Activated T-helper 9 cell treated with anti-CD3 and anti-CD28 coated beads, Interleukin-2, amount 50 U/mL, for 16 hours (primary cell): ENCODE measurements around the gene CC2D1A.

ENCODE experiments used
- DNase-seq: peaks from one replicate; pipeline ENCODE4 v3.0.0-alpha.2; 2020; ENCODE audit warnings: low read depth

Gene CC2D1A

DNA sequence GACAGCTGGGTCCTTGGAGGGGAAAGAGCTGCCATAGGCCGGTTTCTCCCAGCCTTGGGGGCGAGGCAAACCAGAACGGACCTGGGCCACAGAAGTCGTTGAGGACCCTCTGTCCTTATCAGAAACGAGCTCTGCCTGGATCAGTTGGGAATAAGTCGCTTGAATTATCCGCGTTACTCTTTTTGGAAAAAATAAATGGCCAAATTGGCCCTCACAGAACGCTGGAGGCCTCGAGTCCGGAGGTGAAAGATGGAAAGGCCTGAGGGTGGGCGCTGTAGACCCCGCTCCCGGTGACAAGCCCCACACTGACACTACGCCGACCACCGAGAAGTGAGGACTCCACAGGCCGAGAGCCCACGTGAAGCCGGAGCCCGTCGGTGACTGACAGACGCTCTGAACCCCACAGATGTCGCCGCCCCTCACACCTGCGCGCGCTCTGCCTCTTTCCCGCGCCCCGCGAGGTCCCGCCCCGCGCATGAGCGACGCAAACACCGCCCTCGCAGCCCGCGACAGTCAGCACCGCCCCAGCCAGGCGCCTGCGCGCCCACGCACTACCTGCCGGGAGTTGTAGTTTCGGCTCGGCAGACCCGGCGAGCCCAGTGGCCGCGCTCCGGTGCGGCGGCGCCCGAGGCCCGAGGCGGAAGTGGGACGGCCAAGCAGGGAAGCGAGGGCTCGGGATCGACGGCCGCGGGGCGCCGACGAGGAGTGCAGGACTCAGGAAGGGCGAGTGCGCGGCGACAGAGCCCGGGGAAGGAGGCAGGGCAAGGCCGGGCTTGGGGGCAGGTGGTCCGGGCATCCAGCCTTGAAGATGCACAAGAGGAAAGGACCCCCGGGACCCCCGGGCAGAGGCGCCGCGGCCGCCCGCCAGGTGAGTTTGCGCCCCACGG, at the start of gene CC2D1A, which contains the start of gene BRME1:
Gene CC2D1A, plus strand, starts transcription at position 568 of the 887 bp plus-strand sequence. Its CDS starts 241 bp downstream, at position 809.
Gene BRME1, minus strand, starts transcription at position 484 of the 887 bp plus-strand sequence. CDS start 1,225 bp downstream, outside the sequence.
- DNase-seq, result peak; percentile 93

DNA sequence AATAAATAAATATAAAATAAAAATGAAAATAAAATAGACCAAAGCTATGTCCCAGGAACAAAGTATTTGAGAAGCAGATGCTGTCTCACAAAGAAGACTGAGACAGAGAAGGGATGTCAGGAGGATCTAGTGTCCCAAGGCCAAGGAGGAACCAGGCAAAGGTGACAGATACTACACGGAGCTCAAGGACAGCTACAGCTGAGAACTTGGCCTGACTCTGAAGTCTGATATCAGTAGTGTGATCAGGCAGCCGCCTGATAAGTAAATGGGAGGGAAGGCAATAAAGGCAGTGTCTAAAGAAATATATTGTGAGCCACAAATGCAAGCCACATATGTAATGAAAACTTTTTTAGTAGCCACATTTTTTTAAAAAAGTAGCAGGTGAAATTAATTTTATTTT, 49.5 kb upstream of the CC2D1A start:
- DNase-seq, result no peak

DNA sequence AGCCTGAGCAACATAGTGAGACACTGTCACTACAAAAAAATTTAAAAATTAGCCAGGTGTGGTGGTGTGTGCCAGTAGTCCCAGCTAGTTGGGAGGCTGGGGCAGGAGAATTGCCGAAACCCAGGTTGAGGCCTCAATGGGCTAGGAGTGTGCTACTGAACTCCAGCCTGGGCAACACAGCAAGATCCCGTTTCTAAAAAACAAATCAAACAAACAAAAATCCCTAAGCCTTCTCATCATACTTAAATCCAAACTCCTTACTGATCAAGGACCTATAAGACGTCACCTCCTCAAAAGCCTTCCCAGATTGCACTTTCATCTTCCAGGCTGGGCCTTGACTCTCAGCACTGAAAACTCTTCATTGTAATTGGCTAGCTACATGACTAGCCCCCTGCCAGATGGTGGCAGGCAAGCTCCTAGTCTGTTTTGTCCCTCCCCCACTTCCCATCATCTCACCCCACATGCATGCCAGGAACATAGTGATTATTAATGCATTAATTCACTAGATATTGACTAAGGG, 46.6 kb upstream of the CC2D1A start:
- no peak for DNase-seq

DNA sequence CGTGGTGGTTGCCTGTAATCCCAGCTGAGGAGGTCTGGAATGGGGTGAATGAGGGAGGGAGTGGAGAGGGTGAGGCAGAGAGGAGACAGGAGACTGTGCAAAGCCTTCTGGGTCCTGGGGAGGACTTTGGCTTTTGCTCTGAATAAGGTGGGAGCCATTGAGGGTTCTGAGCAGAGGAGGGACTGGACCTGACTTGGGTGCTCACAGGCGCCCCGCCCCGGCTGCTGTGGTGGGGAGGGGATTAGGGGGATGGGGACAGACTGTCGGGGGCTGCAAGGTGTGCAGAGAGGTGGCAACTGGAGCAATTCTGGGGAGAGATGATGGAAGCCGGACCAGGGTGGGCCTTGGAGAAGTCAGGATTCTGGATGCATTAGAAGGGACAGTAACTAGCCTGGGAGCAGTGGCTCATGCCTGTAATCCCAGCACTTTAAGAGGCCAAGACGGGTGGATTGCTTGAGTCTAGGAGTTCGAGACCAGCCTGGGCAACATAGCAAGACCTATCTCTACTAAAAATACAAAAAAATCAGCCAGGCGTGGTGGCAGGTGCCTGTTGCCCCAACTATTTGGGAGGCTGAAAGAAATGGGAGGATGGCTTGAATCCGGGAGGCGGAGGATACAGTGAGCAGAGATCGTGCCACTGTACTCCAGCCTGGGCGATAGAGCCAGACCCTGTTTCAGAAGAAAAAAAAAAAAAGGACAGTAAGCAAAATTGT, 45.2 kb upstream of the CC2D1A start:
- DNase-seq, result no peak

DNA sequence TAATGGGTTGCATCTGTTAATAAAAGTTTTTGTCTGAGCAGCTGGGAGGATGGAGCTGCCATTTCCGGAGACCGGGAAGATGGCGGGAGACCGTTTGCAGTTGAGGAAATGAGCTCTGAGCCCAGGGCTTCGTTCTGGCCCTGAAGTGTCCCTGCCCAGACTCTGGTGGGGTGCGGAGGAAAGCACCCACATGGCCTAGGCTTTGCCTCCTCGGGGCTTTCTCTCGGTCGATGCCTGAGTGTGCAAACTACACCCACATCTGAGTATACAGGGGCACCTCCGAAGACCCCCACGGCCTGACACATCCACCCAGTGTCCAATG, 44.6 kb upstream of the CC2D1A start:
- no peak for DNase-seq

DNA sequence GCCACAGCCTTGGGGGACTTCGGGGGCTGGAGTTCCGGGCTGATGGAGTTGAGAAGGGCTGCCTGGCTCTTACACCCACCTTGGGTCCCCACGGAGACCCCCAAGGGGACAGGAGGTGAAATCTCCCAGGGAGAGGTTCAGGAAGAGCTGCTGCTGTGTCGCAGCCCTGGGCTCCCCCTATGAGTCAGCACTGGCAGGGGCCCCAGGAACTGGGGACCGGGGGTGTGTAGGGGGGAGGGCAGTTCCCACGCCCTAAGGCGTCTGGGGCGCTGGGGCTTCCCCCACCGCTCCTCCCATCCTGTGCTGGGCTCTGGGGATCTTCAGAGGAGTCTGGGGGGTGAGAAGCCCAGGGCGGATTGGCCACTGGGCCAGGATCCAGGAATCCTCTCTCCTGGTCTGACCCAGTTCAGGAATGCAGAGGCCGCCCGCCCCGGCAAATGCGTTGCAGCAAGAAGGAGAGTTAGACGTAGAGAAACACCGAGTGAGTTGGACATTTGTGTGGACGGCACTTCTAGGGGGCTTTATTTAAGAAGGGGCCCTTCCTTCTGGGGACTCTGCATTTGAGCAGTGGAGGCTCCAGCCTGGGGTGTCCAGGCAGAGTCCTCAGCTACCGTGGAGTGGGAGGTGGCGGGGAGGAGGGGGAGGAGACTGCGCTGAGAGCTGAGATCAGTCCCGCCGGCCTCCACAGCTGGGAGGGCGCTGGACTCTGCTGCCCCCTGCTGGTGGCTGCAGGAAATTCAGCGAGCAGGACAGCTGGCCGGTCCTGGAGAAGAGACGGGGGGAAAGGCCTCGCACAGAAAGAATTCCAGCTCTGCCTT, 44.1 kb upstream of the CC2D1A start:
- DNase-seq, result peak; percentile 86

DNA sequence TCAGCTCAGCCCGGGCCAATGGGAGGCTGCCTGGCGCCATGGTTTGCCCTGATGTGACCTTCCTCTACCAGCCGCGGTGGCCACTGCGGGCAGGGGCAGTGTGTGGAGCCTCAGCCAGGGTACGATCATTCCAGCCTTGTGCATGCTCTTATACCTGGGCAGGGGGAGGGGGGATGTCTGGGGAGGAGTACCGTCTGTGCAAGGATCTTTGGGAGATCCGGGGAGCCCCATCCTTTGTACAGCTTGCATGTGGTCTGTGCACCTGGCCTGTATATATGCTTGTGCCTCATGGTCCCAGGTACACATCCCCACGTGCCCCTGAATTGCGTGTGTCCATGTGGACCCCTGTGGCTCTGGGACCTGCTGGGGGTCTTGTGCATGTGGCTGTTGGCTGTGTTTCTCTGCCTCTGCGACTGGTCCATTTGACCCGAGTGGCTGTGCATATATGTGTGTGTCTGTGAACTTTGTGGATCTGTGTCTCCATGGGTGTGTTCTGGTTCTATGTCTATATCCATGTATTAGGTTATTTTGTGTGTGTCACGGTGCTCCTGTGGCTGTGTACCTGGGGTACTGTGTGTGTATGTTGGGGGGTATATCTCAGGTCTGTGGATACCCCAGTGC, 41.8 kb upstream of the CC2D1A start:
- DNase-seq, result no peak

DNA sequence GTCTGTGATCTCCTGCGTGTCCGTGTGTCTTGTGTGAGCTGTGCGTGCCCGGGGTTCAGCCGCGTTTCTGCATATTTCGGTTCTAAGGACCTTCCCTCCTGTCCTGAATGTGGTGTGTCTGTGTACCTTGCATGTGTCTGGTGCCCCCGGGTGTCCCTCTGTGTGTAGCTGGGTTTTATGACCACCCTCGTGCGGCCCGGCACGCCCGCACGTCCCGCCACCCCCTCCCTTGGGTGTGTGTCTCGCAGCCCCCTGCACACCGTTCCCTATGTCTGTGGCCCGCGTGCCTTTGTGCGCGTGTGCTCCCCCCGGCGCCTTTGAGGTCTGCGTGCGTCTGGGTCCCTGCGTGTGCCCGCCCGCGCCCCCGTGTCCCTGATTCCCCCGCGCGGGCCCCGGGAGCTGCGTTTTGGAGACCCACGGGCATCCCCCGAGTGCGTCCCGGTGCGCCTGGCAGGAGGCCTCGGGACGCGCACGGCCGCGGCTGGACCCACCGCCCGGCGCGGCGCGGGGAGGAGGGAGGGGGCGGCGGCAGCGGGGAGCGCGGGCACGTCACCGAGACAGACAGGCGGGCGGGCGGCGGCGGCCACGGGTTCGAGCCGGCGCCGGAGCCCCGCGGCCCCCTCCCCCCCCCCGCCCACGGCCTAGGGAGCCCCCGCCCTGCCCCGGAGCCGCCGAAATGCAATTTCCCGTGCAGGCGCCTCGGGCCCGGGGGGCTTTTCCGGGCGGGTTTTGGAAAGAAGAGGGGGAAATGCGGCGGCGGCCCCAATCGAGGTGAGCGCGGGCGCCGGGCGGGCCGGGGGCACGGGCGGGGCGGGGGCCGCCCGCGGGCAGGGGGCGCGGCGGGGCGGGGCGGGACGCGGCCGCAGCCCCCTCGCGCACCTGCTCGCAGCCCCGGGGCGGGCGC, 41.1 kb upstream of the CC2D1A start:
- DNase-seq, result no peak

DNA sequence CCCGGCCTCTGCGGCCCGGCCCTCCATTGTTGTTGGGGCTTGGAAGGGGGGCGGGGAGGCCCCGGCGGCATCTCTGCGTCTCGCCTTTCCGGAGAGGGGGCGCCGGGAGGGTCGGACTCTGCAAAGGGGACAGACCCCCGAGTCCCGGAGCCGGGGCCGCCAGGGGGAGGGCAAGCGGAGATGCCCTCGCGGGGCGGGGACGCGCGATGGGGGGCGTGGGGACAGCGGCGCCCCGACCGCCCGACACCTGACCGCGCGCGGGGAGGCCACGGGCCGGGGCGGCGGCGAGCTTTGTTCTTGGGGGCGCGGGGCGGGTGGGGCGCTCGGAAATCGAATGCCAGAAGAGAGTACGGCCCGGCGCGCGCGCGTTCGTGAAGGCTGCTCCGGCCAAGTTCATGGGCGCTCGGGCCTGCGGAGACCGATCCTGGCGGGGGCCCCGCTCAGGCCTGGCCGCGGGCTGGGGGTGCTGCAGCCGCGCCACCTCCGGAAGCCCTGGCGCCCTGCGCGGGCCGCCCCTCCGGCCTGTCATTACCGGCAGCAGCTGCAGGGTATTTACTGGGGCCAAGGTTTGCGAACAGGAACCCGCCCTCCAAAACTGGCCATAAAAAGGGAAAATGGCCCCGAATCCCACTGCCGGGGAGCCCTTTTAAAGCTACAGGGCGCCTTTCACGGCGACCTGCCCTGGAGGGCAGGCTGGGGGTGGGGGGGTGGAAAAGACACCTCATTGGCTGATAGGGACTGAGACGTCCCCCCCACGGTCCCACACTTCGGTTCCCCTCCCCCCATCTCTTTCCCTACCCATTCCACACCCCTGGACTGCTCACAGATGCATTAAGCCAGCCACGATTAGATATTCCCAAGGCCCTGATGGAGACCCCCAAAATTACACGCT, 40.2 kb upstream of the CC2D1A start:
- no peak for DNase-seq

DNA sequence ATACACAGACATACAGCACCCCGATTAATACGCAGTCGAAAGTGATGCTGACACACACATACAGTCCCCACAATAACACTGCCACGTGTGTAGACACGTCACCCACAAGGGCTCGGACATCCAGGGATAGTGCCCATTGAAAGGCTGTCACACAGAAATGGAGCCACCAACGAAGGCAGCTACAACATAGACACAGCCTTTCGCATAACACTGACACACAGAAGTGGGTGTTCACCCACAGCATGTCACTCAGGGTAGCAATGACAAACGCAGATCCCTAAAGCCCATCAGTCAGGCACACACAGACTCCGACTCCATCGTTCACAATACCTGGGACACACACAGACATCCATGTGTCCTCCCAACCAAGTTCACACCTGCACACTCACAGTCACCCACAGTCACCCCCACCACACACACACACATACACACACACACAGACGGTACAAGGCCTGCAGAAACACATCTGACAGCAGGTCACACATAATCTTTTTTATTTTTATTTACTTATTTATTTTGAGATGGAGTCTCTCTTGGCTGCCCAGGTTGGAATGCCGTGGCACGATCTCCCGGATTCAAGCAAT, 39.4 kb upstream of the CC2D1A start:
- no peak for DNase-seq

DNA sequence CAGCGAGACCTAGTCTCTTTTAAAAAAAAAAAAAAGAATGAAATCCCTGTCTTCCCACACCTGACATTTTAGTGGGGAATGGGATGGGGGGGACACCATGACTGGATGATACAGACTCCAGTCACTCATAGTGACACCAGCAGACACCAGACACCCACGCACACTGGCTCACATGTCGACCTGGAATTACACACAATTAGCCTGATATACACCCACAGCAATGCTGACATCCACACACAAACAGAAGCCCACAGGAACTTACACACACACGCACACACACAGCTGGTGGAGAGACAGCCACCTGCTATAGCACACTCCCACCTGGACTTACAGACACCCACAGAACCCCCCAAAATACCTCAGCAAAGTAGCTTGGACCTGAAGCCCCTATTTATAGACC, 37.3 kb upstream of the CC2D1A start:
- no peak for DNase-seq

DNA sequence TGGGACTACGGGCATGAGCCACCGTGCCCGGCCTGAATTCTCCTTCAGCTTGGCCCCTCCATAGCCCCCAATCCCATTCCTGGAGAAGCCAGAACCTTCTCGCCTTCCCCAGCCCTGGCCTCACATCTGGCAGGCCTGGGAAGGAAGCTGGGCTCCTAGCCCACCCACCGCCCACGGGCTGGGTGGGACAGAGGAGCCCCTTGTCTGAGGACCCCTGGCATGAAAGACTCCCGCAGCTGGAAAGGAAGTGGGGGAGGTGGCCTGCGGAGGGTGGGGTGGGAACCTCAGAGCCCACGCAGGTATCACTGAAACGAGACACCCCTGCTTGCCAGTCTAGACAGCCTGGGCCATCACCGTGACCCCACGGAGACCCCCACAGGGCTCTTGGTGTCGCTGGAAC, 36.7 kb upstream of the CC2D1A start:
- DNase-seq, result no peak

DNA sequence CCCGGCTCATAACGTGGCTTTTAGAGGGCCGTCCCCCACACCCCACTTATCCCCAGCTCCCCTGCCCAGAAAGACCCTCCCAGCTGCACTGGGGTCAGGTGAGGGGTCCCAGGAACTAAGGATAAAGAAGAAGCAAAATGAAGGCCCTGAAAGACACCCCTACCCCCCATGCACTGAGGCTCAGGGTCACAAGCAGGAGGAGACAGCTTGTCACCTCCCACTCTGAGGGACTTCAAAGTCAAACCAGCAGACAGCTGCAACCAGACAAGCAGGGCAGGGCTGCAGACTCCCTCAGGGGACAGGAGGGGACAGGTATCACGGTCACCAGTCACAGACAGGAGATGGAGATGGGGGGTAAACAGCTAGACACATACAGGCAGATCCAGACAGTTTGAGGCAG, 35.1 kb upstream of the CC2D1A start:
- DNase-seq, result no peak

DNA sequence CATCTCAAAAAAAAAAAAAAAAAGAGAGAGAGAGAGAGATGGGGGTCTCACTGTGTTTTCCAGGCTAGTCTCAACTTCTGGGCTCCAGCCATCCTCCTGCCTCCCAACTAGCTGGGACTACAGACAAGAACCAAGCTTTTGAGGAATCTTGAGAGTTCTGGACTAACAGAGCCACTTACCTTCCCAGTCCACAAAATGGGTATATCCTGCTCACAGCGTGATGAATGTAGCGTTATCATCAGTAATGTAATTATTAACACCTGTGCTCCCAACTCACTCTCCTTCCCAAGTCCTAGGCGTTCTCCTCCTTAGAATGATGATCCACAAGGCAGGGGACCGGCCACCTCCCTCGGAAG, 33.7 kb upstream of the CC2D1A start:
- no peak for DNase-seq

DNA sequence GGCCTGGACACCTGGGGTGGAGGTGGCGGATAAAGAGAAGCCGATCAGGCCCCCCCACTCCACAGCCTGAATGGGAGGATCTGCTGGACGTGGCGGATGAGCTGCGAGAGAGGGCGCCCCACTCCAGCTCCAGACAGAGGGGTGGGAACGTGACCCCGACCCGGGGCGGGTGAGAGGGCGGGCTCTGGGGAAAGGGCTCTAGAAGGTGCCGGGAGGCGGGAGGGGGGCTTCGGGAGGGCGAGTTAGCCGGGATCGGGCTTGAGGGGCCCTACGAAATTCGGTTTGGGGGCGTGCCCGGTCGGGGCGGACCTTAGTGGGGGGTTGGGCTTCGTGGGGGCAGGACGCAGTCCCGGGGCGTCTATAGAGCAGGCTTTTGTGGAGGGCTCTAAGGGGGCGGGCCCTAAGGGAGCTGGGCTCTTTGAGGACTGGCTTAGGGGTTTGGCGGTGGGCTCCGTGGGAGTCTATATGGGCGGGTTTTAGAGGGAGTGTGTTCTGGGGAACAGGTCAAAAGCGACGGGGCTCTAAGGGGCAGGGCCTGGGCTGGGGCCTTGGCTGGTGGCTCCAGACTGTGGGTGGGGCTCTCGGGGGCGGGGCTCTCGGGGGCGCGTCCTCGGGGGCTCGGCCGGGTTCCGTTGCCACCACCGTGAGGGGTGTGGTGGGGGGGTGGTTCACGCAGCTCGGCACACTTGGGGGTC, 33.2 kb upstream of the CC2D1A start:
- DNase-seq, result no peak

DNA sequence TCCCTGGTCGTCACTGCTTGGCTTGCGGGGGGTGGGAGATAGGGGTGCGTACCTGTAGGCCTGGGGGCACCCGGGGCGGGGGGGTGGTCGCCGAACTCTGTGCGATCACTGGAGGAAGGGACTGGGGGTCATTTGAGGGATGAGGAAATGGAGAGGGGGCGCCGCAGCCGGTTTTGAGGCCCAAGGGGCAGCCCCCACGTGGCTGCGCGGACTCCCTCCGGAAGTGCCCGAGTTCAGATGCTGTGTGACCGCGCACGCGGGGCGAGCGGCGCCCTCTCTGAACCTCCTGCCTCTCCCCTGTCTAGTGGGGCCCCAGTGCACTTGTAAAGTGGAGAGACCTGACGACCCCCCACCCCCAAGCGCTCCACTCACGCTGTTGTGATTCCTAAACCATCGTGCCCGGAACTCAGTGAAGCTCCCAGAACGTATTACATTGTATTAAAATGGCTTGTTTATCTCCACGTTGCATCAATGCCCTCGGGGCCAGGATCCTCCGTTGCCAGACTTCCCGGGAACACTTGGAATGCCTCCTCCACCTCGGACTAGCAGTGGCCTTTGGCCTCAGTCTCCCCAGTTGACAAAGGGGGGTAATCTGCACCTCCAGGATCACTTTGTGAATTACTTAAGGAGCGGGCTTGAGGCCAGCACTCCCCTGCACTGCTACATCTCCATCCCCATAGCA, 32.0 kb upstream of the CC2D1A start:
- DNase-seq, result no peak

DNA sequence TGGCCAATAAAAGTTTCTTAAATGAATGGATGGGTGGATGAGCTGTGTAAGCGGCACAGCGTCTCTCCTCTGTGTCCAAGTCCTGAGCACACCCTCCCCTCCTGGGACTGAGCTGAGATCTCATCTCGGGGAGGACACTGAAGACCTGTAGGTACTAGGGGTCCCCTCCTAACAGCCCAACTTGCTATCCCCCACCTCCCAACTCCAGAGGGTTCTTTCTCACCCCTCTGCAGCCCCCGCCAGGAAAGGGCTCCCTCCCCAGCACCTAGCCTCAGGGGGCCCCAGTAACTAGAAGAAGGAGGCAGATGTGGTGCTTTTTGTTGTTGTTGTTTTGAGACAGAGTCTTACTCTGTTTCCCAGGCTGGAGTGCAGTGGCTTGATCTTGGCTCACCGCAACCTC, 30.2 kb upstream of the CC2D1A start:
- DNase-seq, result no peak

DNA sequence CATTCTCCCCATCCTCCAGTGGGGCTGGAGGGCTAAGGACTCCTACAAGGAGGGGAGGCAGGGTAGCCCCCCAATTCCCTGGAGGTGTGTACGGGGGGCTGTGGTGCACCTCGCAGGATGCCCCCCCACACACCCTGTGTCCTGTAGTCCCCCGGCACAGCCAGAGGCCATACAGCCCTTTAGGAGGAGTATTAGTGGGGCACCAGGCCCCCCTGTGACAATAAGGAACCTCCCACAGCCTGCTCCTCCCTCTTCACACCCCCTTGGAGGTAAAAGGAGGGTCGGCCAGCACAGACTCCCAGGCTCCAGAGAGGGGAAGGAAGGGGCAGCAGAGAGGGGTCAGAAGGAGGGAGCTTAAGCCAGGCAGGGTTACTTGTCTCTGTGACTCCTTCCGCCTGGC, 29.2 kb upstream of the CC2D1A start, which contains the start of gene NANOS3:
Gene NANOS3, plus strand, starts transcription at position 301 of the 400 bp plus-strand sequence. CDS start 115 bp downstream, outside the sequence.
- no peak for DNase-seq
